Endothelial cell of umbilical vein (primary cell): Measurements from ENCODE around the gene ARHGEF11.

ENCODE experiments used
- CTCF ChIP-seq, 2 donors: IDR thresholded peaks; 1 replicate in 1 of 2; 2 replicates in 1 of 2; pipeline ENCODE4 v1.5.1; 2011; ENCODE audit warnings: low read length in 2 of 2, mild to moderate bottlenecking in 2 of 2, moderate library complexity in 2 of 2, control low read depth in 1 of 2, inconsistent platforms in 1 of 2, low read depth in 1 of 2; ENCODE audit not compliant: insufficient read depth in 1 of 2; ENCODE audit errors: extremely low read depth in 1 of 2
- EZH2 ChIP-seq: IDR thresholded peaks from 2 replicates; pipeline ENCODE4 v1.6.1; 2012; ENCODE audit warnings: borderline replicate concordance, low read depth, mild to moderate bottlenecking, moderate library complexity, low read length, inconsistent platforms; ENCODE audit not compliant: severe bottlenecking
- FOS ChIP-seq: IDR thresholded peaks from 2 replicates; pipeline ENCODE4 v1.6.1; 2011; ENCODE audit warnings: mild to moderate bottlenecking, low read length, moderate library complexity, borderline replicate concordance; ENCODE audit not compliant: insufficient read depth
- GATA2 ChIP-seq: IDR thresholded peaks from 2 replicates; pipeline ENCODE4 v1.7.0; 2011; ENCODE audit warnings: low read depth, mild to moderate bottlenecking, moderate library complexity, mixed read lengths, low read length; ENCODE audit not compliant: insufficient read length, insufficient read depth
- JUN ChIP-seq: IDR thresholded peaks from 2 replicates; pipeline ENCODE4 v1.6.1; 2011; ENCODE audit warnings: borderline replicate concordance, low read depth; ENCODE audit not compliant: insufficient read length, insufficient read depth
- MAX ChIP-seq: IDR thresholded peaks from 2 replicates; pipeline ENCODE4 v1.6.1; 2011; ENCODE audit not compliant: insufficient read depth, insufficient read length
- MYC ChIP-seq: IDR thresholded peaks from one replicate; pipeline ENCODE4 v1.6.1; 2011; ENCODE audit warnings: mild to moderate bottlenecking, low read depth, low read length
- POLR2A ChIP-seq: IDR thresholded peaks from 2 replicates; pipeline ENCODE4 v1.6.1; 2012; ENCODE audit warnings: low read depth, mild to moderate bottlenecking, control low read depth, low read length
- POLR2AphosphoS5 ChIP-seq: IDR thresholded peaks from 2 replicates; pipeline ENCODE4 v1.6.1; 2012; ENCODE audit warnings: low read depth, mild to moderate bottlenecking, control low read depth, low read length, moderate library complexity; ENCODE audit not compliant: insufficient read depth

- TF ChIP-seq CTCF (IDR thresholded peaks at IDR 0.05; ENCODE audit: extremely low read depth in 1 of 2, insufficient read depth in 1 of 2, low read depth in 1 of 2, low read length in 2 of 2) = no peak
- no peak for TF ChIP-seq POLR2AphosphoS5
- TF ChIP-seq POLR2A = no peak
- no peak for TF ChIP-seq EZH2
- no peak for TF ChIP-seq MYC
- no peak for TF ChIP-seq FOS
- no peak for TF ChIP-seq MAX
- TF ChIP-seq GATA2 = no peak
- TF ChIP-seq JUN = no peak
These were observed 47.2 kb downstream of the ARHGEF11 start for GRCh38 chr1:156998301-156998700.
